ENCODE data around the gene CFAP20DC.

Gene CFAP20DC

DNA sequence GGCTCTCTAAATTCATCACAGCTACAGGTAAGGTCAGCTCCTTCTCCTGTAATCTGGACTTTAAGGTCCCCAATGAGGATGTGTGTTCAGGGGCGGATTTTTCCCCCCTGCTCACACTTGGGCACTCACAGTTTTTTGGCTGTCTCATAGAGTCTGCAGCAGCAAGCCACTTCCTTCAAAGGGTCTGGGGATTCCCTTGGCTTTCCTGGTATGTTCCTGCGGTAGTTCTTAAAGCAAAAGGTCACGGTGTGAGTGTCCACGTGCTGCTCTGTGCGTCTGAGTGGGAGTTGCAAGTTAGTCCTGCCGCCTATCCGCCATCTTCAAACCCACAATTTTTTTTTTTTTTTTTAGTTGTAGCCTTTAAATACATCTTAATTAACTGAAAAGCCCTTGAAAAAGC is 15.4 kb upstream of the CFAP20DC start:
- no peak overlapping the region for H3K4me3 ChIP-seq (ENCODE audit: low read length)
- H4K20me1 ChIP-seq (ENCODE audit: insufficient read depth, low read length), result no peaks in the 10 kb centered on the region
- TF ChIP-seq EZH2phosphoT487 (IDR thresholded peaks at IDR 0.05; ENCODE audit: low read depth) (no peak), CTCF (IDR thresholded peaks at IDR 0.05; ENCODE audit: low read depth, low read length) (no peak)
- no peak overlapping the region for H3K4me2 ChIP-seq (ENCODE audit: low read length)
- H3K36me3 ChIP-seq (replicated peaks; ENCODE audit: low read depth, low read length), result no peaks in the 10 kb centered on the region
- no peaks in the 10 kb centered on the region for H3K4me1 ChIP-seq (ENCODE audit: low read length)
- no peak overlapping the region for H3K9ac ChIP-seq (ENCODE audit: low read length)
- H3K27me3 ChIP-seq (ENCODE audit: low read depth, low read length), result peaks cover 25% of the 10 kb centered on the region
- no peaks in the 10 kb centered on the region for H3K9me3 ChIP-seq (ENCODE audit: insufficient read depth, low read length)
- no peaks in the 10 kb centered on the region for H3K79me2 ChIP-seq (ENCODE audit: low read length)
- H3K27ac ChIP-seq (ENCODE audit: low read length), result no peak overlapping the region
- no peak overlapping the region for H2AFZ ChIP-seq (ENCODE audit: low read depth, low read length)

GRCh38 chr3:59064728-59065127 is 14.9 kb upstream of the CFAP20DC start:
- no peak overlapping the region for H3K27ac ChIP-seq (ENCODE audit: low read length)
- peaks cover 21% of the 10 kb centered on the region for H3K27me3 ChIP-seq (ENCODE audit: low read depth, low read length)
- no peak overlapping the region for H3K9ac ChIP-seq (ENCODE audit: low read length)
- no peak overlapping the region for H2AFZ ChIP-seq (ENCODE audit: low read depth, low read length)
- no peak overlapping the region for H3K4me2 ChIP-seq (ENCODE audit: low read length)
- no peaks in the 10 kb centered on the region for H4K20me1 ChIP-seq (ENCODE audit: insufficient read depth, low read length)
- no peaks in the 10 kb centered on the region for H3K36me3 ChIP-seq (replicated peaks; ENCODE audit: low read depth, low read length)
- no peak overlapping the region for H3K4me3 ChIP-seq (ENCODE audit: low read length)
- H3K9me3 ChIP-seq (ENCODE audit: insufficient read depth, low read length), result no peaks in the 10 kb centered on the region
- H3K79me2 ChIP-seq (ENCODE audit: low read length), result no peaks in the 10 kb centered on the region
- no peak for TF ChIP-seq CTCF (IDR thresholded peaks at IDR 0.05; ENCODE audit: low read depth, low read length)
- no peak for TF ChIP-seq EZH2phosphoT487 (IDR thresholded peaks at IDR 0.05; ENCODE audit: low read depth)
- H3K4me1 ChIP-seq (ENCODE audit: low read length), result no peaks in the 10 kb centered on the region

GRCh38 chr3:59064276-59064675 is 14.5 kb upstream of the CFAP20DC start:
- TF ChIP-seq EZH2phosphoT487 (IDR thresholded peaks at IDR 0.05; ENCODE audit: low read depth) (no peak), CTCF (IDR thresholded peaks at IDR 0.05; ENCODE audit: low read depth, low read length) (peak; percentile 32)
- Histone ChIP-seq H3K27me3 (ENCODE audit: low read depth, low read length) (peaks cover 22% of the 10 kb centered on the region), H3K9ac (ENCODE audit: low read length) (no peak overlapping the region), H4K20me1 (ENCODE audit: insufficient read depth, low read length) (no peaks in the 10 kb centered on the region), H3K4me2 (ENCODE audit: low read length) (no peak overlapping the region), H2AFZ (ENCODE audit: low read depth, low read length) (no peak overlapping the region), H3K4me3 (ENCODE audit: low read length) (no peak overlapping the region), H3K36me3 (replicated peaks; ENCODE audit: low read depth, low read length) (no peaks in the 10 kb centered on the region), H3K4me1 (ENCODE audit: low read length) (no peaks in the 10 kb centered on the region), H3K27ac (ENCODE audit: low read length) (no peak overlapping the region), H3K79me2 (ENCODE audit: low read length) (no peaks in the 10 kb centered on the region), H3K9me3 (ENCODE audit: insufficient read depth, low read length) (no peaks in the 10 kb centered on the region)

DNA sequence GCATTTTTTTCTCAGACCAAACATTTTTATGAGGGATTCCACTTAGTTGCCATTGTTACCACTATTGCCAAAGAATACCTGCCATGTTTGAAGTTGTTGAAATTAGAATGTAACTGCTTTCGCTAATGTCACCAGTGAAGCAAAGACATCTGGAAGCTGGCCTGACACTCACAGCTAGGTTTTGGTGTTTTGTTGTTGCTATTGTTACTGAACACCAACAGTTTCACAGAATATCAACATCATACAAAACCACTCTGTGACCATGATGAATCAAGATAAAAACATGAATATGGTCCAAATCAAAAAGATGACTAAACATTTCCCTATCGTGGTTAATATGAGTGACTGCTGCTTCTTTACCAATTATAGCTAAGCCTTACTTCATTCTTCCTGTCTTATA is 6.9 kb upstream of the CFAP20DC start:
- TF ChIP-seq CTCF (IDR thresholded peaks at IDR 0.05; ENCODE audit: low read depth, low read length) (no peak), EZH2phosphoT487 (IDR thresholded peaks at IDR 0.05; ENCODE audit: low read depth) (no peak)
- no peaks in the 10 kb centered on the region for H4K20me1 ChIP-seq (ENCODE audit: insufficient read depth, low read length)
- no peak overlapping the region for H3K4me2 ChIP-seq (ENCODE audit: low read length)
- H3K27ac ChIP-seq (ENCODE audit: low read length), result no peak overlapping the region
- H3K27me3 ChIP-seq (ENCODE audit: low read depth, low read length), result peaks cover 25% of the 10 kb centered on the region
- H3K79me2 ChIP-seq (ENCODE audit: low read length), result no peaks in the 10 kb centered on the region
- H3K9me3 ChIP-seq (ENCODE audit: insufficient read depth, low read length), result no peaks in the 10 kb centered on the region
- H3K9ac ChIP-seq (ENCODE audit: low read length), result no peak overlapping the region
- no peaks in the 10 kb centered on the region for H3K4me1 ChIP-seq (ENCODE audit: low read length)
- H3K4me3 ChIP-seq (ENCODE audit: low read length), result no peak overlapping the region
- no peak overlapping the region for H2AFZ ChIP-seq (ENCODE audit: low read depth, low read length)
- no peaks in the 10 kb centered on the region for H3K36me3 ChIP-seq (replicated peaks; ENCODE audit: low read depth, low read length)

Measured in OCI-LY3 (cell line).